HG03175 (cell line): ENCODE data around the gene CXorf65.

Source experiments
- ATAC-seq: cut with Tn5 transposase; IDR thresholded peaks from one replicate; pipeline ENCODE4 v1.9.1; 2021; ENCODE audit warnings: mild to moderate bottlenecking, moderate library complexity; ENCODE audit not compliant: unreplicated experiment

The CXorf65 gene

GRCh38 chrX:71068044-71068918 lies 38.3 kb downstream of the CXorf65 start, which contains the start of gene SNX12:
SNX12 (minus strand) TSS chrX:71068334; CDS start chrX:71068306, 28 bp downstream.
- ATAC-seq: peak; percentile 97

- no peak for ATAC-seq
Observed at GRCh38 chrX:71067712-71068043, 38.9 kb downstream of the CXorf65 start.

GRCh38 chrX:71067089-71067488 lies 39.5 kb downstream of the CXorf65 start:
- no peak for ATAC-seq

GRCh38 chrX:71060127-71060526 lies 46.4 kb downstream of the CXorf65 start:
- ATAC-seq: no peak

GRCh38 chrX:71057848-71058530 lies 48.6 kb downstream of the CXorf65 start:
- ATAC-seq: no peak

GRCh38 chrX:71056867-71057266 lies 49.7 kb downstream of the CXorf65 start:
- no peak for ATAC-seq
